Endothelial cell of umbilical vein (primary cell): ENCODE results near the gene PRKD1. TPM values are rescaled to one million over a fixed set of nuclear protein-coding genes. Genes with fewer than 3 reads are reported as not detected.

Experiments
- BruUV-seq: library from RNA; stranded (reverse); fragments of 400-500 nt; replicated peaks from 2 replicates; lab custom pipeline; 2021; lab: Mats Ljungman, UMichigan
- CTCF ChIA-PET: fragments of 300-600, 350-600 bp; sonication (Branson Sonifier 250); formaldehyde crosslinking; loops from one replicate; lab custom pipeline; 2021; ENCODE audit warnings: antibody characterized with exemption, inconsistent platforms; lab: Charles Lee
- POLR2A ChIA-PET: fragments of 300-600, 350-600 bp; sonication (Branson Sonifier 250); formaldehyde crosslinking; loops from one replicate; lab custom pipeline; 2021; ENCODE audit warnings: antibody characterized with exemption, inconsistent platforms; lab: Charles Lee
- DNase-seq: peaks from one replicate; pipeline ENCODE4 v3.0.0-alpha.2; 2011; ENCODE audit warnings: low read depth, low spot score
- FAIRE-seq: peaks from 2 replicates; lab custom pipeline; 2011; peaks lifted over from hg19 to GRCh38; lab: Jason Lieb, UNC
- H2AFZ ChIP-seq: 2 replicates; pipeline ENCODE4 v1.6.0; 2012; ENCODE audit warnings: low read depth, low read length, control low read depth, inconsistent platforms
- H3K27ac ChIP-seq: 2 replicates; pipeline ENCODE4 v1.5.1; 2011; ENCODE audit warnings: low read depth, mild to moderate bottlenecking, control low read depth, low read length, moderate library complexity; ENCODE audit not compliant: insufficient read depth
- H3K27me3 ChIP-seq, 2 experiments: 2 replicates each; pipeline versions ENCODE4 v1.6.0 to v1.6.1; 2011; ENCODE audit warnings: low read length in 2 of 2, mixed read lengths in 1 of 2; ENCODE audit not compliant: control insufficient read depth in 2 of 2, insufficient read depth in 2 of 2
- H3K36me3 ChIP-seq, 2 experiments: 2 replicates in 1 of 2; 3 replicates in 1 of 2; pipeline ENCODE4 v1.5.1; 2011; ENCODE audit warnings: low read length in 2 of 2, mild to moderate bottlenecking in 1 of 2, moderate library complexity in 1 of 2; ENCODE audit not compliant: control insufficient read depth in 2 of 2, insufficient read depth in 2 of 2; ENCODE audit errors: extremely low read depth in 1 of 2
- H3K4me1 ChIP-seq: 3 replicates; pipeline ENCODE4 v1.5.1; 2011; ENCODE audit warnings: mild to moderate bottlenecking, low read length; ENCODE audit not compliant: control insufficient read depth, insufficient read depth; ENCODE audit errors: extremely low read depth
- H3K4me2 ChIP-seq: 2 replicates; pipeline ENCODE4 v1.6.1; 2011; ENCODE audit warnings: low read length, control low read depth, mixed read lengths; ENCODE audit not compliant: insufficient read depth
- H3K4me3 ChIP-seq, 3 experiments: fragments of 200-600 bp in 1 of 3; sonication (generic), shearing (Covaris generic) in 1 of 3; replicated peaks in 1 of 3; 2 replicates each; pipeline ENCODE4 v1.5.1; 2011 to 2016; ENCODE audit warnings: control low read depth in 3 of 3, low read length in 3 of 3, mild to moderate bottlenecking in 2 of 3, inconsistent platforms in 1 of 3, low read depth in 1 of 3, moderate library complexity in 1 of 3; ENCODE audit not compliant: insufficient read depth in 1 of 3
- H3K79me2 ChIP-seq: 2 replicates; pipeline ENCODE4 v1.6.0; 2012; ENCODE audit warnings: low read length, inconsistent platforms; ENCODE audit not compliant: control insufficient read depth, insufficient read depth
- H3K9ac ChIP-seq: replicated peaks from 2 replicates; pipeline ENCODE3; 2011; ENCODE audit warnings: low read length, control low read depth; ENCODE audit not compliant: insufficient read depth; ENCODE audit errors: extremely low read depth
- H3K9me1 ChIP-seq: replicated peaks from 3 replicates; pipeline ENCODE4 v1.6.0; 2011; ENCODE audit warnings: mild to moderate bottlenecking, low read length; ENCODE audit not compliant: control insufficient read depth, insufficient read depth; ENCODE audit errors: extremely low read depth
- H3K9me3 ChIP-seq: replicated peaks from 2 replicates; pipeline ENCODE4 v1.5.1; 2012; ENCODE audit warnings: low read length, inconsistent platforms; ENCODE audit not compliant: control insufficient read depth, insufficient read depth
- H4K20me1 ChIP-seq: replicated peaks from 2 replicates; pipeline ENCODE3; 2011; ENCODE audit warnings: mild to moderate bottlenecking, low read length; ENCODE audit not compliant: control insufficient read depth, insufficient read depth; ENCODE audit errors: extremely low read depth
- CTCF ChIP-seq, 2 donors: IDR thresholded peaks; 1 replicate in 1 of 2; 2 replicates in 1 of 2; pipeline ENCODE4 v1.5.1; 2011; ENCODE audit warnings: low read length in 2 of 2, mild to moderate bottlenecking in 2 of 2, moderate library complexity in 2 of 2, control low read depth in 1 of 2, inconsistent platforms in 1 of 2, low read depth in 1 of 2; ENCODE audit not compliant: insufficient read depth in 1 of 2; ENCODE audit errors: extremely low read depth in 1 of 2
- EZH2 ChIP-seq: IDR thresholded peaks from 2 replicates; pipeline ENCODE4 v1.6.1; 2012; ENCODE audit warnings: borderline replicate concordance, low read depth, mild to moderate bottlenecking, moderate library complexity, low read length, inconsistent platforms; ENCODE audit not compliant: severe bottlenecking
- FOS ChIP-seq: IDR thresholded peaks from 2 replicates; pipeline ENCODE4 v1.6.1; 2011; ENCODE audit warnings: mild to moderate bottlenecking, low read length, moderate library complexity, borderline replicate concordance; ENCODE audit not compliant: insufficient read depth
- GATA2 ChIP-seq: IDR thresholded peaks from 2 replicates; pipeline ENCODE4 v1.7.0; 2011; ENCODE audit warnings: low read depth, mild to moderate bottlenecking, moderate library complexity, mixed read lengths, low read length; ENCODE audit not compliant: insufficient read length, insufficient read depth
- JUN ChIP-seq: IDR thresholded peaks from 2 replicates; pipeline ENCODE4 v1.6.1; 2011; ENCODE audit warnings: borderline replicate concordance, low read depth; ENCODE audit not compliant: insufficient read length, insufficient read depth
- MAX ChIP-seq: IDR thresholded peaks from 2 replicates; pipeline ENCODE4 v1.6.1; 2011; ENCODE audit not compliant: insufficient read depth, insufficient read length
- MYC ChIP-seq: IDR thresholded peaks from one replicate; pipeline ENCODE4 v1.6.1; 2011; ENCODE audit warnings: mild to moderate bottlenecking, low read depth, low read length
- POLR2A ChIP-seq: IDR thresholded peaks from 2 replicates; pipeline ENCODE4 v1.6.1; 2012; ENCODE audit warnings: low read depth, mild to moderate bottlenecking, control low read depth, low read length
- POLR2AphosphoS5 ChIP-seq: IDR thresholded peaks from 2 replicates; pipeline ENCODE4 v1.6.1; 2012; ENCODE audit warnings: low read depth, mild to moderate bottlenecking, control low read depth, low read length, moderate library complexity; ENCODE audit not compliant: insufficient read depth
- dilution Hi-C: fragments of 300-500 bp; cut with MboI; formaldehyde crosslinking; loops from one replicate; pipeline ENCODE4 v1.15.0; 2019; ENCODE audit warnings: low sequenced_read_pairs; ENCODE audit not compliant: extremely low pct_ligation_motif_present
- intact Hi-C: fragments of 100-400 bp; cut with micrococcal nuclease; formaldehyde crosslinking; loops from one replicate; pipeline ENCODE4 v1.10.0; 2022
- polyA plus RNA-seq, 4 experiments: library from polyadenylated mRNA; depleted of rRNA in 3 of 4; stranded (reverse) in 3 of 4; unstranded in 1 of 4; fragments of >200 nt; gene quantifications; 2 replicates each; pipeline versions ENCODE4 v1.2.1 to v1.2.3, GENCODE V29; 2011 to 2012; ENCODE audit warnings: missing spikeins in 1 of 4
- total RNA-seq: library from RNA; stranded (reverse); gene quantifications from 2 replicates; pipeline ENCODE4 v1.2.3, GENCODE V29; 2021

The PRKD1 gene
- total and polyA plus RNA-seq, 2 donors (not counting 3 experiments of a cell fraction or from before 2014, with no cell fraction given), result 3.9 to 10.9 TPM

DNA sequence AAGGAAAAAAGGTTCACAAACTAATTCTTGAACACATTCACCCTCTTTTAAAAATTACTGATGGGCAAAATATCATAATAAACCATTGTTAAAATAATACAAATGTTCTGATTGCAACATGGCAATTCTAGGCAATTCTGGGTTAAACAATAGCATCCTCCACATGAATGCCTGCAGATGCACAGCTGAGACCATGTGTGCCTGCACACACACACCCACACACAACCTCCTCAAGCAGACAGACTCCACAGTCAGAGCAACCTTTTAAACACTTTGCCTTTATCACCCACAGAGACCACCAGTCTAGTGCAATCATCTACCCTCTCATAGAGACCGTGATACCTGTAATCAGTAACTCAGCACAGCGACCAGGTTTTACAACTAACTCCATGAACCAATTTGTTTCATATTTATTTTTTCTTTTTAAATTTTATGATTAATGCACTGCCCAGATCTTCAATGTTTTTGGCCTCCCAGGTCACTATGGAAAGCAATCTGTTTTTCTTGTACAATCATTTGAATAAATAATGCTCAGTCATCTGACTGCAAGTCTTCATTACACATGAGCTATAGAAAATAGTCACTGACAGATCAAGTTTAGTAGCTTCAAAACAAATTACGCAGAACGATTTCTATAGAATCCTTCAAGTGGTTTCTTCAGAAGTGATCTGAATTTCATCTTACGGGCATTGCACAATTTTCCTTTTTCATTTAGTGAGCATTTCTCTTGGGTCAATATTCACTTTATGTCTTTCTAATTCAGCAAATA lies 105.8 kb downstream of the PRKD1 start:
- DNase-seq, result no peak
- no peaks in the 10 kb centered on the region for H3K36me3 ChIP-seq
- H3K9me1 ChIP-seq, result no peaks in the 10 kb centered on the region
- intact Hi-C loops (no loop called here), dilution Hi-C loops (no loop called here)
- TF ChIP-seq GATA2 (no peak), JUN (no peak), EZH2 (no peak), POLR2A (no peak), CTCF (IDR thresholded peaks at IDR 0.05; ENCODE audit: extremely low read depth in 1 of 2, insufficient read depth in 1 of 2, low read depth in 1 of 2, low read length in 2 of 2) (no peak), MAX (no peak), POLR2AphosphoS5 (no peak), FOS (no peak), MYC (no peak)
- H4K20me1 ChIP-seq, result peaks cover 3% of the 10 kb centered on the region
- ChIA-PET POLR2A (no interaction called here), CTCF (interaction anchor here (1.3 kb wide), 1 partner anchor 383 kb away, joined by 3 read pairs; no protein-coding TSS in a partner anchor)
- no peak for FAIRE-seq
- H3K27me3 ChIP-seq, result no peaks in the 10 kb centered on the region
- H3K4me2 ChIP-seq, result no peak overlapping the region
- no peaks in the 10 kb centered on the region for H3K4me1 ChIP-seq
- H3K9ac ChIP-seq, result no peak overlapping the region
- H2AFZ ChIP-seq, result no peak overlapping the region
- H3K4me3 ChIP-seq, result no peak overlapping the region
- BruUV-seq, result no TSS peak
- no peaks in the 10 kb centered on the region for H3K9me3 ChIP-seq
- H3K27ac ChIP-seq, result no peak overlapping the region
- no peaks in the 10 kb centered on the region for H3K79me2 ChIP-seq
